GM21528 (cell line): Measurements from ENCODE around the gene HIVEP3.
A peak's percentile ranks its signal among the peaks of the same experiment; 100 is the strongest.

ENCODE experiments used
- ATAC-seq: cut with Tn5 transposase; IDR thresholded peaks from one replicate; pipeline ENCODE4 v1.9.1; 2021; ENCODE audit warnings: mild to moderate bottlenecking, moderate library complexity; ENCODE audit not compliant: unreplicated experiment, low FRiP score

Gene HIVEP3

DNA sequence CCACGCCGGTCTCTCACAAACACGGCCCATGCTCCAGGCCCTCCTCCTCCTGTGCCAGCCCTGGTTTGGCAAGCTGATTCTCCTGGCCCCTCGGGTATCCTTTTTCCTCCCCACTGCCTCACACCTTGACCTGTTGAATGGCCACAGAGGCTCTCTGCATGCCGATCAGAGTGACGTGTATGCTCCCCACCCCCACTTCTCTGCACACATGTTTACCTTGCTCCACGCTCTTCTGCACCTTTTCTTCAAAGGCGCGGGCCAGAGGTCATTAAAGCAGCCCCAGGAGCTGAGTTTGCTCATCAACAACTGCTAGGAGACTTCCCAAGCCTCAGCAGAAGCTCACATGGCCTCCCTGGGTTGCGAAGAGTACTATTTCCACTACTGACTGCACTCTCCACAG lies 295.0 kb downstream of the HIVEP3 start:
- peak; percentile 16 for ATAC-seq

DNA sequence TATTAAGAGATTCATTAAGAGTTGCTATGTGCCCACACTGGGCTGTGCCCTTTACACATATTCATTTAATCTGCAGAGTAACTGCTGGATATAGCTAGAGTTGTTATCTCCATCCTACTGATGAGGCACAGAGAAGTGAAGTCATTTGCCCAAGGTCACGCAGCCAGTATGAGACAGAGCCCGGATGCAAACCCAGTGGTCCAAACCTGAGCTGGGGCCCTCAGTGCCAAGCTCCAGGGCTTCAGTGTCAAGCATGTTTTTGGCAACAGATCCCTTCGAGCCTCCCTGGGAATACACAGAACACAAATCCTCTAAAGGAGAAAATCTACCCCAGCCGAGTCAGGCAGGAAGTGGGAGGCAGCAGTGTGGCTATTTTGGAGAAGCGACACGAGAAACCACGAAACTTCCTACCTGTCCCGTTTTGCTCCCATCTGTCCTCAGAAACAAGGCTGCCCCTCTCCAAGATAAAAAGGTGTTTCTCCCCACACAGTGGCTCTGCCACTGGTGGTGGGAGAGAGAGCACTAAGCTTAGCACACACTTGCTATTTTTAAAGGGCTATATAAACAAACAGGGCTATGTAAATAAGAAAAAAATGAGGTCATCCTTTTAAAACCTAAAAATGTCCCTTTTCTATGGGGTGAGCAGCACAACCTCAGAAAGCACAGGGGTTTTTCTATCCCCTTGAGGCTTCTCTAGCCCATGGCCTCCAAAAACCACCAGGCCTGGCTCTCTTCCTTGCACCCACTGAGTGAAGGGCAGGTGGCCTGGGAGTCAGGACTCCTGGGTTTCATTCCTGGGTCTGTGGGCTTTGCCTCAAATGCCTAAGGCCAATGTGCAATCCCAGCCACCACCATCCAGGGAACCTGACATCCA lies 295.6 kb downstream of the HIVEP3 start:
- peak; percentile 70 for ATAC-seq

DNA sequence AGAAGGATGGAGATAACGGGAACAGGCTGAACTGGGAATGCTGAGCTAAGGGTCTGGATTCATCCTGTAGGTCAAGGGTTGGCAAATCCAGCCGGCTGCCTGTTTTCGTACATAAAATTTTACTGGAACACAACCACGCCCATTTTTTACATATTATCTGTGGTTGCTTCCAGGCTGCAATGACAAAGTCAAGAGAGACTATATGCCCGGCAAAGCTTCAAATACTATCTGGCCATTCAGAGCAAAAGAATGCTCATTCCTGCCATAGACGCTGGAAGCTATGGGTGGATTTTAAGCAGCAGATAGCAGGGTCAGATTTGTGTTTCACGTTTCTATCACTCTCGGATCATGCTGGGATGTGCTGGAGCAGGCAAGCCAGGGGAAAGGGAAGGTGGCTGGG lies 296.3 kb downstream of the HIVEP3 start:
- no peak for ATAC-seq

DNA sequence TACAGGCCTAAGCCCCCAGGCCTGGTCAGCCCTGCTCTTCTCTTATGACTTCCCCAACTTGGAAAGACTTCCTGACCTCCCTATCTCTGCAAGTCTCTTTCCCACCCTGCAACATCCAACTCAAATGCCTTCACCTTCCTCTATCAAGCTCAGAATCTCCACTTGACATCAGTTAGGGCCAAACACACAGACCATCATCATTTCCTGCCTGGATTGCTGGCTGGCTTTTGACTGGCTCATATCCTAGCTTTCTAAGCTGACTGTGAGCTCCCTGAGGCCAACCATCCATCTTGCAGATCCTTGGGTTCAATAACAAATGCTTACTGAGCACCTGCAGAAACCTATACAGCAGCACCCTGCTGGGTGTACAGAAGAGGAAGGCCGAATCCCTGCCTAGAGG lies 296.9 kb downstream of the HIVEP3 start:
- no peak for ATAC-seq

DNA sequence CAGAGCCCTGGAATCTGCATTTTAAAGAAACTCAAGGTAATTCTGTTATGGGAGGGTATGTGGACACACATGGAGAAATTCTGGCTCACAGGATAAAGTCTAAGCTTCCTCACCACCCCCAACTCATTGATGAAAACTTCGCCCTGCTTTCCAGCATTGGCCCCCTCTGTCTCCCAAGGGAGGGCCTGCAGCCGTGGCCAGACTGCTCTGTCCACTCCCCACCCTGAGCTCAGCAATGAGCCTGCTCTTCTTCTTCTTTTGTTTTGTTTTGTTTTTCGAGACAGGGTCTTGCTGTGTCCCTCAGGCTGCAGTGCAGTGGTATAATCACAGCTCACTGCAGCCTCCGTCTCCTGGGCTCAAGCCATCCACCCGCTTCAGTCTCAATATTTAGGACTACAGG lies 297.5 kb downstream of the HIVEP3 start:
- no peak for ATAC-seq

DNA sequence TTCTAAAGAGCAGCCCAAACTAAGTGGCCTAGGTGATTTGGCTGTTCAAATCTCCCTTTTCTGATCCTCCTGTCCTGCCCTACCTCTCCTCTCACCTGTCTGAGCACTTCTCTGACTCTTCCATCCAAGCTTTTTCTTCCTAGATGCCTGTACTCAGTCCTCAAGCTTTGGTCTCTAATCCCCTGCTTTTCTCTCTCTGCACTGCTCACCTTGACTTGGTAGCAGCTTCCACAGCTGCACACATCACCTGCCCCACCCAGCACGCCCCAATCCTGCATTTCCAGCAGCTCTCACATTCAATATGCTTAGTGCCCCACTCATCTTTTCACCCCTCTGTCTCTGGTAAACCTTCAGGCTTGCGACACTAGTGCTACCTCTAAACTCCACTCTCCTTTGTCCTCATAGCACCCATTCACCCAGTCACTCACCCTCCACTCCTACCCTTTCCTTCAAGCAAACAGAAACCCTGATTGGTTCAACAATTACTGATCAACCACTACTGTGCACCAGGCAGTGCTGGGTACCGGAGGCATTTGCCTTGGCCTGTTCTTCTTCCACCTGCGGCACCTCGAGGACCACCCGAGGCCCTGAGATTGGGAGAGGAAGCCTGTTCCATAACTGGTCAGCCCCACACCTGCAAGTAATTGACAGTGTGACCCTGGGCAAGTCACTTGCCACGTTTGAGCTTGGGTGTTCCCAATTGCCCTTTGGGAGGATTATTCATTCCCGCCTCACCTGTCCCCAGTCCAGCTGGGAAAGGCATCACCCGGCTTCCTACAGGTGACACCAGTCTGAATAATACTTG lies 298.2 kb downstream of the HIVEP3 start:
- ATAC-seq = no peak

DNA sequence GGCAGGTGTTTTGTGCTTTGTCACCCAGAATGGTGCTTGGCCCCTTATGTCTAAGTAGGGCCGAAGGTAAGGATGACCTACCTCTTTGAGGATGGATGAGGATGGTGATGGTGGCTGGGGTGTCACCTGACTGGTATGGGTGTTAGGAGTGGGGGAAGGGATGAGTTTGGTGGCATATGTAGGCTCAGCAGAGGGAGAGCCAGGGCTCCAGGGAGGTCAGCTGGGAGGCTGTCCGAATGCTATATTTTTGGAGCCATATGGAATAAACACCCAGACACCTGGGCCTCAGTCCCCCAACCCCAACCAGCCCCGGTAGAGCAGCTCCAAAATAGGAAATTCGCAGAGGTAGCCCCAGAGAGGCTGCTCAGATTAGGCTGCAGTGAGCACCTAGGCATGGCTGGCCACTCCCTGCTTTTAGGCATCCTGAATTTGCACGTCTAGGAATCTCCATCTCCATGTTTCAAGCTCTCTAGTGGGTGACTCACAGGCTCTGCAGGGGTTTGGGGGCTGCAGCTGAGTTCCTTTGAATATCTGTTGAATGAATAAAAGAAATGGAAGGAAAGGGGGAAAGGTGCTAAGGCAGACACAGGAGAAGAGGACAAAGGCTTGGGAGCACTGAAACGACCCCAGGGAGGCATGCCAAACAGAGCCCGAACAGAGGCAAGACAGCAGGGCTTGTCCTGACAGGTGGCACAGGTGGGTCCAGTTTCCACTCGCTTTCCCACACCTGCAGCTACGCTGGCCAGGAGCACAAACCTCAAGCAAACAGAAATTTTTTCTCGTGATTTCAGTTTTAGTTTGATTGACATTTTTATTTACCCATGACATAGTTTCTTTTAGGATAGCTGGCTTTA lies 299.0 kb downstream of the HIVEP3 start:
- no peak for ATAC-seq

DNA sequence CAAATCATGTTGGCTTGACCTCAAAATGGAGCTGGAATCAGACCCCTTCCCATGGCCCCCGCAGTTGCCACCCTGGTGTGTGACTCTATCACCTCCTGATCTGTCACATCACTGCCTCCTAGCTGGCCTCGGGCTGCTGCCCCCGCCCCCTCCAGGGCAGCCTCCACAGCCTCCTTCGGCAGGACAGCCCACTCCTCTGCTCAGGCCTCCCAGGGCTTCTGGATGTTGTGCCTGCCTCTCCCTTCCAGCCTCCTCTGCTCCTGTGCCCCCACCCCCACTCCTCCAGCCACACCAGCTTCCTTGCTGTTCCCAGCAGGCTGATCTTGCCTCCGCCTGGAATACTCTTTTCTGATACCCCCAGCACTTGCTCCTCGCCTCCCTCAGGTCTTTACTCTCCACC lies 299.9 kb downstream of the HIVEP3 start:
- ATAC-seq = no peak

DNA sequence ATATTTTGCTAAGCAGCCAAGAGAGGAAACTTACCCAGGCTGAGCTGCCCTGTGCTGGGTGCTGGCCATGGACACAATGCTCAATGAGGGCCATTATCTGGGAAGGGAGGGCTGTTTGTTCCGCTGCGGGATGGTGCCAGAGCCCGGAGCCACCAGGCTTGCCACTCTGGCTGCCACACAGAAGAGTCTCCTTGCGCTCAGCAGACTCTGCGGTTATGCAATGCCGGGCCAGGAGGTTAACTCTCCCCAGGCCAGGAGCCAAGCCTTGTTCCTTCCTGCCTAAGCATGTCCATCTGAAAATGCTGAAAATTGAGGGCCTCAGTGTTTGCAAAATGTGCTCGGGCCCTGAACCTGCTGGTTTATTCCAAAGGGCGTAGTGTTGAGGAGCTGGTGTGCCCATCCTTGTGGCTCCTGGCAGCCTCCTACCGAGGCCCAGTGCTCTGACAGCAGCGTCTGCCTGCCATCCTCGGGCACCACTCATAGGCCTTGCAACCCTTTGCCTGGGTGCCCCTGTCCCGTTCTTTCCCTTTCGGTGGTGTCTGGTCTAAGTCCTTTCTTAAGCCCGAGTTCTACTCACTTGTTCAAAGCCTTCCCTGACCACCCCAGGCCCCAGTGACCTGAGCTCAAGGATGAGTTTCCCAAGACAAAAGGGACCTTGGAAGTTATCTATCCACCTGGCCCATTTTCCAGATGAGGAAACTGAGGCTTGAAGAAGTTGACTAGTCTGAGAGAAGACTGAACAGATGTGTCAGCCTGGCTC lies 300.5 kb downstream of the HIVEP3 start:
- no peak for ATAC-seq

DNA sequence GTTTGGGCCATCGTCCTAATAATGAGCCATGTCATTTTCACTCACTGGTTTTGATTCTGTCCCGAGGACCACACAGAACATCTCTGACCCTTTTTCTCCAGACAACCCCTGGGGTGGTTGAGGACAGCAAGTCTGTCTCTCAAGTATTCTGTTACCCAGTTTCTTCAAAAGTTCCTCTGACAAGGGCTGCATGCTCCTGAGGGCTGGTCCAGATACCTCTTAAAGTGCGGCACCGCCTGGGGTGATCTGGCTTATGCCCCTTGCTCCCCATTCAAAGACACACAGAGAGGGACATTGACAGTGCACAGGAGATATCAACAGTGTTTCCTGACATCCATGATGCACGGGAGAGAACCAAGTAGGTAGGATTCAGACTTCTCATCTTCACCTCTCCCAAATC lies 301.4 kb downstream of the HIVEP3 start:
- no peak for ATAC-seq

DNA sequence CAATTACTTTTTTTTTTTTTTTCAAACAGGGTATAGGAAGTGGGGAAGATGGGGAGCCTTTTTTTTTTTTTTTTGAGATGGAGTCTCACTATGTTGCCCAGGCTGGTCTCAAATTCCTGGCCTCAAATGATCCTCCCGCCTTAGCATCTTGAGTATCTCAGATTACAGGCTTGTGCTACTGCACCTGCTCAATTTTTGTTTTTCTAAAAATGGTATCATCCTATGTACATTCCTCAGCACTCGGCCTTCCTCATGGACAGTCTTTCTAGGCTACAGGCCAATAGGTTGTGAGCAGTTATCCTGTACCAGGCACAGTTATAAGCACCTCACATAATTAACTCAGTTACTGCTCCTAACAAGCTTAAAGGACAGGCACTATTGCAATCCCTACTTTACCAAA lies 302.2 kb downstream of the HIVEP3 start:
- ATAC-seq = no peak

DNA sequence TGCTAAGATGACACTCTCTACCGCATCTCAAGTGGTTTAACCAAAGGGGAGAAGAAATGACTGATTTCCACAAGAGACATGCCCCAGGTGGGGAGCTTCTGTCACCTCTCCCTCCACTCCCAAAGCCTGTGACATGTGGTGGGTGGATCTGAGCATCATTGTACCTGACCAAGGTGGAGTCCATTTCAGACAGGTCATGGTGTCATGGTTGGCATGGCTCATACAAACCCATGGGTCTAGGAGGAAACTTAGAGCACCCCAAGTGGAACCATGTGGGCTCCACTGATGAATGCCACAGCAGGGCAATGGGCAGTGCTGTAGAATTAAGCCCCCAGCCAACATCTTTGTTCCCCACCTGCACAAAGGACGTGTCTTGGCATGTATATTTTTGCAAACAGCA lies 302.7 kb downstream of the HIVEP3 start:
- no peak for ATAC-seq

DNA sequence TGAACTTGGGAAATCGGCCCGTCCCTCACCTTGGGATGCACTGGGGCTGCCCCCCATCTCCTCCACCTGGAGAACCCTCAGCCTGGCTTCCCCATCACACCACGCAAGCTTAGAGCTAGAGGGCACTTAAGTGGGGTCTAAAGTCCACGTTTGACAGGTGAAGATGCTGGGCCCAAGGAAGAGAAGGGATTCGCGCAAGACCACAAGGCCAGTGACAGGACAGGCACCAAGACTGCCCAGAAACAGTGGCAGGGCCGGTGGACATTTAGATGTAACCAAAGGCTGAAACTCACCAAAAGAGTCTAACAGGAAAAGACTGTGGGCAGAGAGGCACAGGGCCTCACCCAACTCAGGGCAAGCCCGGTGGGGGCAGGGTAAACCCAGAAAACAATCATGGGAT lies 303.4 kb downstream of the HIVEP3 start:
- no peak for ATAC-seq

DNA sequence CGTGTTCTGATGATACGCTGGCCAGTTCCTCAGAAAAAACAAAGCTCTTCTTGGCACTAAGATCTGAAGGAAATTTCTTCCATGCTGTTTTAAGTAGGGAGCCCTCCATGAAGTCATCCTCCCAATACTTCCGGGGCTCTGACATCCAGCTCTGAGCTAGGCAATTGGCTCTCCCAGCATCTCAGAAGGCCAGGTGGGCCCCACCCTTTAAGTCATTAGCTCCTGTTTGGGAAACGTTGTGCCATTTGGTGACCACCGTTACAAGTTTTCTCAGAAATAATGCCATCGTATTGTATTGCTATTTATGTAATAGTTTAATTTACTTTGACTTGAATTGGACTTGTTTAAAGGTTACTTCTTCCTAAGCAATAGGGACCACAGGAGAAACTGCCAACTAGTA lies 303.9 kb downstream of the HIVEP3 start:
- ATAC-seq = no peak

DNA sequence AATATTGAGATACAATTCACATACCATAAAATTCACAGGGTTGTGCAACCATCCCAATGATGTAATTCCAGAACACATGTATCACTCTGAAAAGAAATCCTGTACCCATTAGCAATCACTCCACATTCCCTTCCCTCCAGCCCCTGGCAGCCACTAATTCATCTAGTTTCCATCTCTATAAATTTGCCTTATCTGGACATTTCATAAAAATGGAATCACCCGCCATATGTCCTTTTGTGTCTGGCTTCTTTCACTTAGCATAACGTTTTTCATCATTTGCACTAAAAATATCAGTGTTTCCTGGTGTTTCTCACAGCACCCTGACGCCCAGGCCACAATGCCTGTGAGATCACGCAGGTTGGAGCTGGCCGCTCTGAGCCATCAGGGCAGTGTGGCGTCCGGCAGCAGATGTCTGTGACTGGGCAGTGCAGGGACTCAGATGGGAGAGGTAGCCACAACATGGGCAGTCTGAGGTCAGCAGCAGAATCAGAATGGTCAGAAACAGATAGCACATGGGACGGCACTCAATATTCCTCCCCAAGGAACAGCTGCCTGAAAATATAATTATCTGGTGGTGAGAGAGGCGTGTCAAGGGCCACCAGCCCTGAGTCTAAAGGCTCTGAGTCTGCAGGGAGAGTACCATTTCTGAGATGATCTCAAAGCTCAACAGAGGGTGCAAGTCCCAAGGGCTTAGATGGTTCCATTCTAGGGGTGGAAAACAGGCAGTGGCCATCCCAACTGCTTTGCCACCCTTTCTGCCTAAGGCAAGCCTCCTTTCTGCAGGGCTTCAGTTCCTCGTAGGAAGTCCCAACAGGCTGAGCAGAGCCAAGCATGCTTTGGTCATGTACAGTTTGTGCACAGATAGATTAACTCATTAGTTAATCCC lies 304.8 kb downstream of the HIVEP3 start:
- ATAC-seq = no peak

DNA sequence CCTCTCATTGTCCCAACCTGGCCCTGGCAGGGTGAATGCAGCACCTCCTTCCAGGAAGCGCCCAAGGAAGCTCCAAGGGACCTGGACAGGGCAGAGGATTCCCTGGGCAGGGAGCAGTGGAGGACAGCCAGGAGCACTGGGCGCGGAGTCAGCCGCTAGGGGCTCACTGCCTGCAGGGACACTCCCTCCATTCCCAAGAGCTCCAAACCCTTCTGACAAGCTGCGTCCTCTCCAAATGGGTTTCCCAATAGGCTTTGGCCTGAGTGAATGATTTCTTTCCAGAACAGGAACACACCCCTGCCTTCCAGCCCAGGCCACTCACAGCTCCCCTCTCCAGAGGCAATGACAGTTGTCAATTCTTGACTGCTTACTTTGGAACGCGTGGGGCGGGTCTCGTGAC lies 305.8 kb downstream of the HIVEP3 start:
- no peak for ATAC-seq

DNA sequence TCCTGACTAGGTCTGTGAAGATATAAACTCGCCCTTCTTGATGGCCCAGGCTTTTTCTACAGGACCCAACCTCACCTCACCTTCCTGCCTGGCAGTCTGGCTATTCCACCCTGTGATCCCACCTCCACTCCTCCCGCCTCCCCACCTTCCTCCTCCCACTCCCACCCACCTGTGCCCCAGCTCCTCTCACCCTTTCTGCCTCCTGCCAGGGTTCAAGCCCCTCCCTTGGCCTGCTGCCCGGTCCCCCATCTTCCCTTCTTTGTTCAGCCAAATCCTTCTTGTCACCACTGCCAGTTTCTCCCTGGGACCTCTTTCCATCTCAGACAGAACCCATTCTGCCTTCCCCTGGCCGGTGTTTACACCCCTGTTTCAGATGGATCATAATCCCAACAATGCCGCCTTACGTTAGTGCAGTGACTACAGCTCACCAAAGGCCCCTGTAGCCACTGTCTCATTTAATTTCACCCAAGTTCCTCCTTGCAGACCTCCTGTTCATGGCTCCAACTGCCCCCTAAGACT lies 306.7 kb downstream of the HIVEP3 start:
- ATAC-seq = no peak

DNA sequence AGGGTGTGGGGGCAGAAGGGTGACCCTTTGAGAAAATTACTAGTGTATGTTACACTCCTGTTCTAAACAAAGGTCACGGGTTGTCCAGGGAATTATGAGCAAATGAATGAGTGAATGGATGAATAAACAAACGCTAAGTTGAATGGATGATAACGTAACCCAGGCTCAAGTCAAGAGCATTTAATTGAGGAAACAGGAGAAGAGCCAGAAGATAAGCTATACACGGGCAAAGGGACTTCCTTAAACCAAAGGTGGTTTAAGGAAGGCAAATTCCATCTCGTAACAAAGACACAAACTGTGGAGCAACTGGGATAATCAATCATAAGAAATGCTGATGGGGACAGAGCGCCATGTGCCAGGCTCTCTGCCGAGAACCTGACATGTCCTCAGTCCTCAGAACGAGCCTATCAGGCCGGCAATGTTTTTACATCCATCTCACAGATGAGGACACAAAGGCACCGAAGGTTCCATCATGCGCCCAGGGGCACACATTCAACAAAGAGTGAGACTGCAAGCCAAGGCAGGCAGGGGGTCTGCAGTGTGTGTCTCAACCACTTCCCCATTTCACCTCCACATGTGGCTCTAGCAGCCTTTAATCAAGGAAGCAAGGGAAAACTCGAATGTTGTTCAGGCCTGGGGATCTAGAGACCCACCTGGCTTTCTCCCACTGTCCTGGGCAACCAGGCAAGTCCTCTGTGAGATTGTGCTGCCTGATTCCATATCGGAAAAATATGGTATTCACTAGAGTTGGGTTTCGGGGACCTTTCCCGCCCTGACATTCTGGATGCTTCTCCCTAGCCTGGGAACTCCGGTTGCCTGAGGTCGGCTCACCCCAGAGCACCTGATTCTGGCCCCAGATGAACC lies 307.4 kb downstream of the HIVEP3 start:
- no peak for ATAC-seq
